ENCODE results near the gene FNBP1L. TPM values are rescaled to one million over a fixed set of nuclear protein-coding genes. Genes with fewer than 3 reads are reported as not detected.
"Not testable (repeated sequence)": the region's sequence is repeated elsewhere in the genome, so short reads cannot be mapped to it uniquely, and the experiment has no call there.

Gene FNBP1L
- total RNA-seq, 6 experiments from 2014 or later: 9.0 to 15.6 (median 12.1) TPM

DNA sequence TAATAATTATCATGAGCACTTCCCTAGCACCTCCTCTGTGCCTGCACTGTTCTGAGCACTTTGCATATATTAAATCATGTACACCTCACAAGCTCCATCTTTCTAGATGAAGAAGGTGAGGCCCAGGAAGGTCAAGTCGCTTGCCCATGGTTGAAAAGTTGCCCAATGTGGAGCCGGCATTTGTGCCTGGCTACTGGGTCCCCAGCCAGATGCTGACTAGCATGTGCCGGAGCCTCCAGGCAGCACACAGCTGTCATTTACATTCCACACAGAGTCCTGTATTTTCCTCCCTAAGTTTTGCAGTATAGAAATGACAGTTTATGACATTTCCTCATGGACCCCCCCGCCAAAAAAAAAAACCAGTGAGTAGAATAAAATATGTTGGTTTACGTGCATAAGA, 139.4 kb downstream of the FNBP1L start:
- Histone ChIP-seq H3K27me3 (no peaks in the 10 kb centered on the region), H3K36me3 (peaks cover 0 to 19% (median 4%) of the 10 kb centered on the region in 4 donors), H3K9me3 (no peaks in the 10 kb centered on the region), H3K4me1 (peaks cover 0 to 37% (median 15%) of the 10 kb centered on the region in 4 donors), H3K4me3 (no peak overlapping the region), H3K27ac (no peak overlapping the region)
- 93% methylated on average over 3 of the region's 5 CpGs for WGBS (ENCODE audit: insufficient coverage, low coverage, low lambda C conversion rate, missing lambda C conversion rate)
- DNase-seq: no peak
- TF ChIP-seq POLR2A (IDR thresholded peaks at IDR 0.05) (no peak), CTCF (IDR thresholded peaks at IDR 0.05) (no peak)
- intact Hi-C loops (cut with DNase I): no loop called here
- no peak for ATAC-seq

DNA sequence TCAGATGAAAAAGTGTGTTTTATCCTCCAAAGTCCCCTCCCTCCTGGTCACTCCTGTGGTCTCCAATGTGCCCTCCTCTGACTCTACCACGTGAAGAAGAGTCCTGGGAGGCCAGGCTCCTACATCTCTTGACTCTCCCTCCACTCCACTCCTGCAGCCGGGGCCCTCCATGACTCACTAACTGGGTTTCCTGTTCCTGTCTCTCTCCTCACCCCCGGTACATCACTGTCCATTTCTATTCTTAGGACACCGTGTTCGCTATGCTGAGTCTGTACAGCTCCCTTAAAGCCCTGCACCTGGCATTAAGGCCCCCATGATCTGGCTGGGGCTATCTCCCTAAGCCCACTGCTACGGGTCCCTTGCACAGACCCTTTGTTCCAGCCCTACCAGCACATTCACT, 140.3 kb downstream of the FNBP1L start:
- H3K4me3 ChIP-seq: no peak overlapping the region
- intact Hi-C loops (cut with DNase I): no loop called here
- TF ChIP-seq POLR2A (IDR thresholded peaks at IDR 0.05) (no peak), CTCF (IDR thresholded peaks at IDR 0.05) (no peak)
- peaks cover 0 to 40% (median 17%) of the 10 kb centered on the region in 4 donors for H3K4me1 ChIP-seq
- no peak overlapping the region for H3K27ac ChIP-seq
- no peaks in the 10 kb centered on the region for H3K27me3 ChIP-seq
- WGBS (ENCODE audit: insufficient coverage, low coverage, low lambda C conversion rate, missing lambda C conversion rate): 44% methylated on average over 6 of the region's 6 CpGs
- H3K9me3 ChIP-seq: no peaks in the 10 kb centered on the region
- DNase-seq (no peak), ATAC-seq (no peak)
- H3K36me3 ChIP-seq: peaks cover 0 to 18% (median 4%) of the 10 kb centered on the region in 4 donors

DNA sequence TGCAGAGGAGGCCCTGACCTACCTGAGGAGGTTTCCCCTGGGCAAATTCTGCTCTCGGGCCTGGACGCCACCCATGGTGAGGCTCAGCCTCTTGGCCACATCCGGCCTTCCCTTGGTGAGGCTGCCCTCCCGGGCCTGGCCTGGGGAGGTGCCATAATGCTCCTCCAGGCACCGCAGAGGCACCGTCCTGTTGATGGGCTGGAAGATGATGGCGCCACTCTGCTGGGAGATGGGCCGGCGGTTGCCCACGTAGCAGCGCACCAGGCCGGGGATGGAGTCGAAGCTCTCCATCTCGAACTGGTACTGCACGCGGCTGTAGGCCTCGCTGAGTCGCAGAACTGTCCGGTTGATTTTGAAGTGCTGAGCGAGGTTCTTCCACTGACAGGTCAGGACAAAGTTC, 141.0 kb downstream of the FNBP1L start:
- Histone ChIP-seq H3K27ac (no peak overlapping the region), H3K4me3 (no peak overlapping the region), H3K9me3 (no peaks in the 10 kb centered on the region), H3K4me1 (peaks cover 0 to 45% (median 19%) of the 10 kb centered on the region in 4 donors), H3K36me3 (peaks cover 0 to 18% (median 4%) of the 10 kb centered on the region in 4 donors), H3K27me3 (no peaks in the 10 kb centered on the region)
- 98% methylated on average over 8 of the region's 20 CpGs for WGBS (ENCODE audit: insufficient coverage, low coverage, low lambda C conversion rate, missing lambda C conversion rate)
- no peak for DNase-seq
- intact Hi-C loops (cut with DNase I): no loop called here
- ATAC-seq: no peak
- TF ChIP-seq POLR2A (IDR thresholded peaks at IDR 0.05) (no peak), CTCF (IDR thresholded peaks at IDR 0.05) (no peak)

GRCh38 chr1:93591291-93591675, 143.4 kb downstream of the FNBP1L start:
- DNase-seq; H3K27me3 ChIP-seq; intact Hi-C loops (cut with DNase I); H3K9me3 ChIP-seq: not testable (repeated sequence)
- Histone ChIP-seq H3K4me1 (peaks cover 0 to 46% (median 14%) of the 10 kb centered on the region in 4 donors), H3K27ac (peak overlapping the region in 2 of 3 donors; percentile 90 to 95), H3K36me3 (peaks cover 0 to 18% (median 4%) of the 10 kb centered on the region in 4 donors), H3K4me3 (peak overlapping the region in 1 of 3 donors; percentile 52)
- WGBS (ENCODE audit: insufficient coverage, low coverage, low lambda C conversion rate, missing lambda C conversion rate): 16% methylated on average over 3 of the region's 3 CpGs
- ATAC-seq: peak in 3 of 4 donors; percentile 24 to 47 (median 40)

- H3K9me3 ChIP-seq: no peaks in the 10 kb centered on the region
- intact Hi-C loops (cut with DNase I): no loop called here
- WGBS (ENCODE audit: insufficient coverage, low coverage, low lambda C conversion rate, missing lambda C conversion rate): 43% methylated on average over 13 of the region's 17 CpGs
- peak; percentile 85 to 93 (median 92) for DNase-seq
- peak overlapping the region; percentile 80 to 95 (median 90) for H3K27ac ChIP-seq
- peak overlapping the region; percentile 29 to 52 (median 52) for H3K4me3 ChIP-seq
- TF ChIP-seq POLR2A (IDR thresholded peaks at IDR 0.05): peak; percentile 56
- TF ChIP-seq CTCF (IDR thresholded peaks at IDR 0.05): no peak
- peak; percentile 80 to 88 (median 86) for ATAC-seq
- peaks cover 0 to 22% (median 4%) of the 10 kb centered on the region in 4 donors for H3K36me3 ChIP-seq
- peaks cover 0 to 46% (median 14%) of the 10 kb centered on the region in 4 donors for H3K4me1 ChIP-seq
- no peaks in the 10 kb centered on the region for H3K27me3 ChIP-seq
Observed at GRCh38 chr1:93591676-93592550, 144.0 kb downstream of the FNBP1L start.

Measured in right lobe of liver (tissue), 6 donors.